BLaER1 treated with 17β-estradiol and CSF1 and Interleukin-3, amounts not matched to agents 10 nM and 100 nM (cell line): ENCODE measurements around the gene PRR27.

Experiments used
- H3K27ac ChIP-seq, 11 experiments: shearing (Covaris generic); formaldehyde crosslinking; 2 replicates each; pipeline ENCODE4 v1.8.1; 2022
- H3K27me3 ChIP-seq, 11 experiments: shearing (Covaris generic); formaldehyde crosslinking; 2 replicates each; pipeline ENCODE4 v1.8.1; 2022
- H3K36me3 ChIP-seq, 11 experiments: shearing (Covaris generic); formaldehyde crosslinking; 2 replicates each; pipeline ENCODE4 v1.8.1; 2022
- H3K4me1 ChIP-seq, 10 experiments: shearing (Covaris generic); formaldehyde crosslinking; 2 replicates each; pipeline ENCODE4 v1.8.1; 2022
- H3K4me2 ChIP-seq, 11 experiments: shearing (Covaris generic); formaldehyde crosslinking; 2 replicates each; pipeline ENCODE4 v1.8.1; 2022
- H3K4me3 ChIP-seq, 10 experiments: shearing (Covaris generic); formaldehyde crosslinking; 2 replicates each; pipeline ENCODE4 v1.8.1; 2022
- H3K9ac ChIP-seq, 11 experiments: shearing (Covaris generic); formaldehyde crosslinking; 2 replicates each; pipeline ENCODE4 v1.8.1; 2022
- H3K9me3 ChIP-seq, 11 experiments: shearing (Covaris generic); formaldehyde crosslinking; replicated peaks in 1 of 11; 2 replicates each; pipeline ENCODE4 v1.8.1; 2022
- H4K20me1 ChIP-seq, 11 experiments: shearing (Covaris generic); formaldehyde crosslinking; 2 replicates each; pipeline ENCODE4 v1.8.1; 2022
- Cebpa-rat ChIP-seq, 11 experiments: shearing (Covaris generic); IDR thresholded peaks; 2 replicates each; pipeline ENCODE4 v1.8.1; 2022

The PRR27 gene

GRCh38 chr4:70153937-70154336 lies at the start of gene PRR27:
Gene PRR27 (plus strand): TSS chr4:70154237. CDS start chr4:70154376, 139 bp downstream.
- Histone ChIP-seq H3K9me3 (no peaks in the 10 kb centered on the region), H3K4me1 (no peaks in the 10 kb centered on the region), H3K4me2 (no peak within 1 kb of the TSS), H3K27ac (no peak within 1 kb of the TSS), H3K27me3 (no peaks in the 10 kb centered on the region), H3K4me3 (no peak within 1 kb of the TSS), H3K36me3 (no peaks in the 10 kb centered on the region), H3K9ac (no peak within 1 kb of the TSS), H4K20me1 (no peaks in the 10 kb centered on the region)
- no peak for TF ChIP-seq Cebpa-rat (IDR thresholded peaks at IDR 0.05)

- Histone ChIP-seq H3K27me3 (no peaks in the 10 kb centered on the region), H3K36me3 (no peaks in the 10 kb centered on the region), H3K9ac (no peak overlapping the region), H3K9me3 (no peaks in the 10 kb centered on the region), H3K4me1 (no peaks in the 10 kb centered on the region), H3K27ac (no peak overlapping the region), H3K4me3 (no peak overlapping the region), H3K4me2 (no peak overlapping the region), H4K20me1 (no peaks in the 10 kb centered on the region)
- no peak for TF ChIP-seq Cebpa-rat (IDR thresholded peaks at IDR 0.05)
Observed at GRCh38 chr4:70110917-70111316, 43.1 kb upstream of the PRR27 start.

- H3K4me3 ChIP-seq = no peak overlapping the region
- no peaks in the 10 kb centered on the region for H3K27me3 ChIP-seq
- no peak overlapping the region for H3K4me2 ChIP-seq
- no peaks in the 10 kb centered on the region for H4K20me1 ChIP-seq
- no peak for TF ChIP-seq Cebpa-rat (IDR thresholded peaks at IDR 0.05)
- no peak overlapping the region for H3K27ac ChIP-seq
- no peaks in the 10 kb centered on the region for H3K9me3 ChIP-seq
- H3K4me1 ChIP-seq = no peaks in the 10 kb centered on the region
- H3K9ac ChIP-seq = no peak overlapping the region
- H3K36me3 ChIP-seq = no peaks in the 10 kb centered on the region
Observed at GRCh38 chr4:70113656-70114055, 40.4 kb upstream of the PRR27 start.

- H3K4me2 ChIP-seq = no peak overlapping the region
- H3K4me1 ChIP-seq = no peaks in the 10 kb centered on the region
- H3K36me3 ChIP-seq = no peaks in the 10 kb centered on the region
- no peaks in the 10 kb centered on the region for H4K20me1 ChIP-seq
- H3K27me3 ChIP-seq = no peaks in the 10 kb centered on the region
- no peak overlapping the region for H3K27ac ChIP-seq
- no peaks in the 10 kb centered on the region for H3K9me3 ChIP-seq
- TF ChIP-seq Cebpa-rat (IDR thresholded peaks at IDR 0.05) = no peak
- no peak overlapping the region for H3K4me3 ChIP-seq
- H3K9ac ChIP-seq = no peak overlapping the region
Observed at GRCh38 chr4:70114096-70114495, 39.9 kb upstream of the PRR27 start.

GRCh38 chr4:70120323-70120722 lies 33.7 kb upstream of the PRR27 start:
- no peaks in the 10 kb centered on the region for H3K36me3 ChIP-seq
- no peaks in the 10 kb centered on the region for H4K20me1 ChIP-seq
- no peak for TF ChIP-seq Cebpa-rat (IDR thresholded peaks at IDR 0.05)
- no peaks in the 10 kb centered on the region for H3K9me3 ChIP-seq
- no peak overlapping the region for H3K9ac ChIP-seq
- H3K4me3 ChIP-seq = no peak overlapping the region
- H3K4me1 ChIP-seq = no peaks in the 10 kb centered on the region
- H3K4me2 ChIP-seq = no peak overlapping the region
- H3K27ac ChIP-seq = no peak overlapping the region
- H3K27me3 ChIP-seq = no peaks in the 10 kb centered on the region

- TF ChIP-seq Cebpa-rat (IDR thresholded peaks at IDR 0.05) = no peak
- H3K27me3 ChIP-seq = no peaks in the 10 kb centered on the region
- H3K4me2 ChIP-seq = no peak overlapping the region
- no peaks in the 10 kb centered on the region for H3K36me3 ChIP-seq
- no peaks in the 10 kb centered on the region for H3K9me3 ChIP-seq
- no peak overlapping the region for H3K27ac ChIP-seq
- no peak overlapping the region for H3K4me3 ChIP-seq
- no peaks in the 10 kb centered on the region for H3K4me1 ChIP-seq
- H3K9ac ChIP-seq = no peak overlapping the region
- no peaks in the 10 kb centered on the region for H4K20me1 ChIP-seq
Observed at GRCh38 chr4:70133473-70133872, 20.6 kb upstream of the PRR27 start.

GRCh38 chr4:70138751-70139150 lies 15.3 kb upstream of the PRR27 start:
- Histone ChIP-seq H3K9me3 (no peaks in the 10 kb centered on the region), H3K36me3 (no peaks in the 10 kb centered on the region), H3K9ac (no peak overlapping the region), H3K4me1 (no peaks in the 10 kb centered on the region), H4K20me1 (no peaks in the 10 kb centered on the region), H3K27me3 (no peaks in the 10 kb centered on the region), H3K4me2 (no peak overlapping the region), H3K27ac (no peak overlapping the region), H3K4me3 (no peak overlapping the region)
- no peak for TF ChIP-seq Cebpa-rat (IDR thresholded peaks at IDR 0.05)

GRCh38 chr4:70151271-70151670 lies 2.8 kb upstream of the PRR27 start:
- Histone ChIP-seq H3K27ac (no peak overlapping the region), H3K9ac (no peak overlapping the region), H3K4me1 (no peaks in the 10 kb centered on the region), H3K27me3 (no peaks in the 10 kb centered on the region), H3K4me3 (no peak overlapping the region), H4K20me1 (no peaks in the 10 kb centered on the region), H3K9me3 (no peaks in the 10 kb centered on the region), H3K36me3 (no peaks in the 10 kb centered on the region), H3K4me2 (no peak overlapping the region)
- TF ChIP-seq Cebpa-rat (IDR thresholded peaks at IDR 0.05) = no peak

- H3K9me3 ChIP-seq = no peaks in the 10 kb centered on the region
- no peaks in the 10 kb centered on the region for H3K27me3 ChIP-seq
- no peak overlapping the region for H3K27ac ChIP-seq
- H3K9ac ChIP-seq = no peak overlapping the region
- no peak overlapping the region for H3K4me2 ChIP-seq
- no peaks in the 10 kb centered on the region for H3K36me3 ChIP-seq
- no peak overlapping the region for H3K4me3 ChIP-seq
- no peaks in the 10 kb centered on the region for H3K4me1 ChIP-seq
- no peaks in the 10 kb centered on the region for H4K20me1 ChIP-seq
- TF ChIP-seq Cebpa-rat (IDR thresholded peaks at IDR 0.05) = no peak
Observed at GRCh38 chr4:70152088-70152487, 1.9 kb upstream of the PRR27 start.

- Histone ChIP-seq H3K4me2 (no peak overlapping the region), H3K27ac (no peak overlapping the region), H3K9me3 (no peaks in the 10 kb centered on the region), H3K36me3 (no peaks in the 10 kb centered on the region), H3K27me3 (no peaks in the 10 kb centered on the region), H3K4me1 (no peaks in the 10 kb centered on the region), H4K20me1 (no peaks in the 10 kb centered on the region), H3K9ac (no peak overlapping the region), H3K4me3 (no peak overlapping the region)
- no peak for TF ChIP-seq Cebpa-rat (IDR thresholded peaks at IDR 0.05)
Observed at GRCh38 chr4:70158576-70158975, 4.5 kb downstream of the PRR27 start.

- no peak for TF ChIP-seq Cebpa-rat (IDR thresholded peaks at IDR 0.05)
- Histone ChIP-seq H3K9me3 (no peaks in the 10 kb centered on the region), H3K36me3 (no peaks in the 10 kb centered on the region), H3K9ac (no peak overlapping the region), H3K4me3 (no peak overlapping the region), H3K4me2 (no peak overlapping the region), H4K20me1 (no peaks in the 10 kb centered on the region), H3K27ac (no peak overlapping the region), H3K4me1 (no peaks in the 10 kb centered on the region), H3K27me3 (no peaks in the 10 kb centered on the region)
Observed at GRCh38 chr4:70177090-70177489, 23.1 kb downstream of the PRR27 start.
